HEK293 (cell line): ENCODE measurements around the gene FAM236B.
"Not testable (repeated sequence)": the region's sequence is repeated elsewhere in the genome, so short reads cannot be mapped to it uniquely, and the experiment has no call there.

Experiments used
- SP2 ChIP-seq: fragments of 450-650 bp; formaldehyde crosslinking; IDR thresholded peaks from 2 replicates; pipeline ENCODE4 v1.5.1; 2016; ENCODE audit warnings: missing biosample characterization, missing genetic modification characterization
- YY1 ChIP-seq: fragments of 450-650 bp; formaldehyde crosslinking; IDR thresholded peaks from 2 replicates; pipeline ENCODE4 v1.5.1; 2018; ENCODE audit warnings: missing biosample characterization, missing genetic modification characterization
- ZNF169 ChIP-seq: fragments of 450-650 bp; formaldehyde crosslinking; IDR thresholded peaks from 2 replicates; pipeline ENCODE4 v1.5.1; 2016; ENCODE audit warnings: missing biosample characterization, missing genetic modification characterization

DNA sequence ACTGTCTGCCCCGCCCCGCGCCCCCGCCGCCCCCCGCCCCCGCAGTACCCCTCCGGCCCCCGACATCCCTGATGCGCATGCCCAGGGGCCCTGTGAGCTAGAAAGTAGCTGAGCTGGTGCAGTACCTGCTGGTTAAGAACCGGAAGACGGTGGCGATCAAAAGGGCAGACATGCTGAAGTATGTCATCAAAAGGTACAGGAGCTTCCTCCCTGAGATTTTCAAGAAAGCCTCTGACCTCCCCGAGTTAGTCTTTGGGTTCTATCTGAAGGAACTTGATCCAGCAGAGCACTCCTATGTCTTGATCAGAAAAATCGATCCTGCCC, 5.0 kb downstream of the FAM236B start:
- TF ChIP-seq ZNF169 (tag by site-specific recombination); YY1; SP2: not testable (repeated sequence)
